Astrocyte (in vitro differentiated cells and primary cell): ENCODE results near the gene LGR6.

Source experiments
- CTCF ChIP-seq: IDR thresholded peaks from 2 replicates; pipeline ENCODE4 v1.5.1; 2011; ENCODE audit warnings: low read depth, mild to moderate bottlenecking, inconsistent platforms, low read length, moderate library complexity; ENCODE audit not compliant: insufficient read depth
- EZH2 ChIP-seq: IDR thresholded peaks from 2 replicates; pipeline ENCODE4 v1.6.1; 2012; ENCODE audit warnings: mild to moderate bottlenecking, low read length, inconsistent platforms; ENCODE audit not compliant: insufficient read depth

GRCh38 chr1:202160377-202160940, 33.1 kb upstream of the LGR6 start, which contains the start of gene PTPN7:
- TF ChIP-seq CTCF (no peak), EZH2 (no peak)
